MM.1S (cell line): Measurements from ENCODE around the gene PCED1B.

Experiments
- EZH2phosphoT487 ChIP-seq: fragments of 300-600 bp; sonication (generic); IDR thresholded peaks from 2 replicates; pipeline ENCODE4 v1.6.1; 2018; ENCODE audit warnings: antibody characterized with exemption, low read length
- TF ChIP-seq, protein P1 (sequence below): fragments of 300-600 bp; sonication (generic); IDR thresholded peaks from 2 replicates; pipeline ENCODE4 v1.5.1; 2016; ENCODE audit warnings: antibody characterized with exemption, low read length, mixed read lengths

- TF ChIP-seq EZH2phosphoT487: no peak
- TF ChIP-seq, protein P1, sequence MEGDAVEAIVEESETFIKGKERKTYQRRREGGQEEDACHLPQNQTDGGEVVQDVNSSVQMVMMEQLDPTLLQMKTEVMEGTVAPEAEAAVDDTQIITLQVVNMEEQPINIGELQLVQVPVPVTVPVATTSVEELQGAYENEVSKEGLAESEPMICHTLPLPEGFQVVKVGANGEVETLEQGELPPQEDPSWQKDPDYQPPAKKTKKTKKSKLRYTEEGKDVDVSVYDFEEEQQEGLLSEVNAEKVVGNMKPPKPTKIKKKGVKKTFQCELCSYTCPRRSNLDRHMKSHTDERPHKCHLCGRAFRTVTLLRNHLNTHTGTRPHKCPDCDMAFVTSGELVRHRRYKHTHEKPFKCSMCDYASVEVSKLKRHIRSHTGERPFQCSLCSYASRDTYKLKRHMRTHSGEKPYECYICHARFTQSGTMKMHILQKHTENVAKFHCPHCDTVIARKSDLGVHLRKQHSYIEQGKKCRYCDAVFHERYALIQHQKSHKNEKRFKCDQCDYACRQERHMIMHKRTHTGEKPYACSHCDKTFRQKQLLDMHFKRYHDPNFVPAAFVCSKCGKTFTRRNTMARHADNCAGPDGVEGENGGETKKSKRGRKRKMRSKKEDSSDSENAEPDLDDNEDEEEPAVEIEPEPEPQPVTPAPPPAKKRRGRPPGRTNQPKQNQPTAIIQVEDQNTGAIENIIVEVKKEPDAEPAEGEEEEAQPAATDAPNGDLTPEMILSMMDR: no peak
Measured at GRCh38 chr12:47238669-47239114, 159.3 kb downstream of the PCED1B start.
